Stimulated activated naive CD4-positive, alpha-beta T cell (primary cell): ENCODE results near the gene PELI1.
"Not testable (repeated sequence)": the region's sequence is repeated elsewhere in the genome, so short reads cannot be mapped to it uniquely, and the experiment has no call there.

Experiments
- DNase-seq, 6 experiments: peaks; one replicate each; lab custom pipeline; 2025; lab: John Stamatoyannopoulos, UW

PELI1 gene

DNA sequence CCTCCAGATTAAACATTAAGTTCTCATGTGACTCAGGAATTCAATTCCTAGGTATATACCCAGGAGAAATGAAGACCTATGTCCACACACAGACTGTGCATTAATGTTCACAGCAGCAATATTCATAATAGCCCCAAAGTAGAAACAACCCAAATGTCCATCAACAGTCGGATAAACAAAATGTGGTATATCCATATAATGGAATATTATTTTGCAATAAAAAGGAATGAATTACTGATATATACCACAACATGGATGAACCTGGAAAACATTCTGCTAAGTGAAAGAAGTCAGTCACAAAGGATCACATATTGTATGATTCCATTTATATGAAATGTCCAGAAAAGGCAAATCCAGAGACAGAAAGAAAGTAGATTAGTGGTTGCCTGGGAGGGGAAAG, 20.5 kb downstream of the PELI1 start:
- no peak for DNase-seq

DNA sequence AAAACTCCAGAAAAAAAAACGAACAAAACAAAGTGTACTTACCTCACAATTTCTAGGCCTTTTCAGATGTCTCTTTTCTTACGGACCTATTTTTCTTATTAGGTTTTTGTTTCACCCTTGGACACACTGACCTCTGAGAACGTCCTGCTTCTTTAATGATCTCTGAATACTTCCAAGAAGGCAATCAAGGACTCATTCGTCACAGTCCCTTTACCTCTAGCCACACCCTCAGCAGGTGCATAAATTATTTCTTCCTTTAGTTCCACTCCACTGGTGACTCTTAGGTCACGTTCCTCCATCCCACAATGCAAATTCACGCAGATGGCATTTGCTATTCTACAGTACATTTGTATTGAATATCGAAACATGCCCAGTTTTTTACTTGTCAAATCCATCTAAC, 21.9 kb downstream of the PELI1 start:
- no peak for DNase-seq

DNA sequence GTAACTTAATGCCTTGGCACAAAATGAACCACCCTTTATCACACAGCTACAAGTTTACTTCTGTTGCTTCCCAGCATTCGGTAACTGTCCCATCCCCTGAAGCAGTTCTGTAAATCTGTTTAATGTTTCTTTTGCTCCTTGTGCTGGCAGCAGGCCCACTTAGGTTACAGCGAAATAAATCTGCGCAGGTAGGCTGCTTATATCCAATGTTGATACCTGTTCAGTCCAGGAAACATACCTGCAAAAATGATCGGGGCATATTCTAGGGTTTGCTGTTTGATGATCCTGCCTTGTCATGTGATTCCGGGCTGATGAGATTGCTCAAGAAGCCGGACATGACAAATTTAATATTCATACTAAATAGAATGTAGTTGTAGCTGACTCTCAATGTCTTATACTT, 23.3 kb downstream of the PELI1 start:
- no peak for DNase-seq

DNA sequence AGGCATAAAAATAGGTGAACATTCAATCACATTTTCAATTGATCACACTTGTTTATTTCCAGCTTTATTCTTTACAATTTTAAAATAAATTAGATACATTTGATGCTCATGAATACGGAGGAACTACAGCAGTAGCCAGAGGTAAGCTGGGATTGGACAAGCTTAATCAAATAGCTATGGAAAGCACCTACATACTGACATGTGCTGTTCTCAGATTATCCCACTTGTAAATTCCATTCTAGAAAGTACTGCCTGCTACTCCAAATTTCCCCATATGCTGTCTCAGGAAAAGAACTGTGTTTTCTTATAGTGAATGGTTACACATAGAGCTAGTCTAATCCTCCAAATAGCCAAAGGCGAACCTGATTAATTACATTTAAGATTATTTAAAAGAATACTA, 24.2 kb downstream of the PELI1 start:
- no peak for DNase-seq

DNA sequence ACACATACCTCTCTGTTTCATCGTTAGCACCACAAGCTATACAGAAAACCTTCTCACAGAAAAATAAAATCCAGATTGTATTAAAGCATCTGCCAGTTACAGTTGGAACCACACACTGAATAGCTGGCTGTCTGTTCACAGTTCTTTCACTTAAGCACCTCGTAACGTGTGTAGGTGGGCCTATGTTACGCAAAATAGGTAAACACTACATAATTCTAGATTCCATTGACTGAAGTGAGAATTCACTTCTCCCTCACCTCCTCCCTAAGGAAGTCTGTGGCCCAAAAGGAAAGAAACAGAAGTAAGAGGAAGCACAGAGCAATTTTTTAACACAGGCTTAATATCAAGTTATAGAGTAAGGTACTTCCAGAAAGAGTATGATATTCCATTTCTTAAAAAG, 24.9 kb downstream of the PELI1 start:
- no peak for DNase-seq

DNA sequence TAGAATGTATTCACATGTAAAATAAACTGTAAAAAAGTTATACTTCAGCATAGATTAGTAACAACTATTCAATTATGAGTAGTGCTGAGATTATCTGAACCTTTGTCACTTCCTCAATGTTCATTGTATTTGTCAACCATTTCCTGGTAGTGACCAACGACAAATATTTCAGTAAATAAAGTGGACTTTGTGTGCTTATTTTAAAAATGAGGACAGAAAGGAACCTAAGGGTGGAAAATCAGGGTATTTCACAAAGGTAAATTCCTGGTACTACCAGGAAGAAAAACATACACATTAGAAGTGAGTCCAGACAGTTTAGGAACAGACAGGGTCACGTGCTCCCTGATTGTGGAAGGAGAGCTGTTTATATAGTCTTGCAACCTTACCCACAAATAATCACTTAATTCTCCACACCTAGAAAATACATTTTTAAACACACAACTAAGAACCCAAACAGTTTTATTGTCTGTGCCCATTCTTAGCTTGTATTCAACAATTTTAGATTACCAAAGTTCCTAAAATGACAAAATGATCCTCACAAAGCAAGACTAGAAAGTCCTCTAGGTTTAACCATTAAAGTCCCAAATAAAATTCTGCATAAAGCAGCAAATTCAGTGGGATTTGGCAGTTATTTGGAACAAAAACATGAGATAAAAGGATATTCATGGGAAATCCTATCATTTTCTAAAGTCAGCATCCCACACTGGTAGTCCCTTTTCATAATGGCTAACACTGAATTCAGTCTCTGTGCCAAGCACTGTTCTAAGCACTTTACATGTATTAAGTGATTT, 28.2 kb downstream of the PELI1 start:
- DNase-seq, result no peak

DNA sequence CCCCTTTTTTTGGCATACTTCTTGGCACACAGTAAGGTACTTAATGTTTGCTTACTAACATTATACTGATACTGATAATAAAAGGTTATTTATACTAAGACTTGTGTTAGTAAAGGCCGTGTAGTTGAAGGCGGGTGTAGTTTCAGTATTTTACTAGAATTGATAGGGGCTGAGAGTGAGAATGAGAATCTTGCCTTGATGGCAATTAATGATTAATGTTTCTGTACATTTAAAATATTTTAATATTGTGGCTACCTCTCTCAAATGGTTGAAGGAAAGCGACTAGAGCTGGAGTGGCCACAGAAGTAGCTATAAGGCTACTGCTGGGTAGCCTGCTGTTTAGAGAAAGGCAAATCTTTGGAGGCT, 29.3 kb downstream of the PELI1 start:
- no peak for DNase-seq

DNA sequence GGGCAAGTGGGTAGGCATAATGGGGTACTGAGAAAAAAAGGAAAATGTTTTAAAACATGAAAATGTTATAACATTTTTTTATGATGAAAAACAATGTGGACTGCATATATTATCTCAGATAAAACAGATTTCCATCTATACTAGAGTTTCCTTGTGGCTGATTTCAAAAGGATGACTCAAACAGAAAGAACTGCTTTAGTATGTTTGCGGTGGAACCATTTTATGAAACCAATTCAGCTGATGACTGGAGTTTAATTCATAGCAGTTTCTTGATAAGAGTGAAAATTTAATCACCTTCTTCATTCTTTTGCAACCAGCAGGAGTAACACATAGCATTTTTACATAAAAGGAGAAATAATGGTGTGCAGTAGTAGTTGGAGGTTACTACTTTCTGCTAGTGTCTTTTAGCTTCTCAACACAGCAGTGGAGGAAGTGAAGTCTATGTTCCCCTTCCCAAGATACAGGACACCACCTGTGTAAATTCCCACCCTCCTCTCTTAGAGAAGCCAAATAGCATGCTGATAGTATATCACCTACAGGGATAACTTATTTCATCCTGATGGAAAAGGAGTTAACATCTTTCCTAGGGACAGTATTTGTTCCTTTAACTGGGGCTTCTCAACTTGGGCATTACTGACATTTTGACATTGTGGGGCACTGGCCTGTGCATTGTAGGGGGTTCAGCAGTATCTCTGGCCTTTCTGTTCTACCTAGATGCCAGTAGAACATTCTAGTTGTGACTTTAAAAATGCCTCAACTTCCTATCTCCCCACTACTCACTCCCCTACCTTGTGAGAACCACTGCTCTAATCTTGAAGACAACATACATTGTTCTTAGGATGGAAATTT, 29.9 kb downstream of the PELI1 start:
- peak in 3 of 6 experiments; percentile 11 to 21 (median 19) for DNase-seq

DNA sequence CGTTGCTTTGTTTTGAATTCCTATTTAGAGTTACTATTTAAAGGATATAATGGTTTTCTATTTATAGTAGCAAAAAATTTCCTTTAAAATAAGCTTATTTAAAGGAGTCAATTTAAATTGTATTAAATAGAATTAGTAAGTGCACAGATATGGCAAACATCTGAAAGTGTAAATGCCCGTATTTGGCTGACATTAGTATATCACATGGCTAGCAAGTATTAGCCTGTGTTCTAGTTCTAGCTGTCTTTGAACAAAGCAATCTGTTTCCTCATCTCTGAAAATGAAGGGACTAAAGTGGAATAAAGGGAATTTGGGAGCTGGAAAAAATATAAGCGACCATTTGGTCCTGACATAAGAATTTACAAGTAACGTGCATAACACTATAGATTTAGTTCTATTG, 32.2 kb downstream of the PELI1 start:
- DNase-seq, result no peak

DNA sequence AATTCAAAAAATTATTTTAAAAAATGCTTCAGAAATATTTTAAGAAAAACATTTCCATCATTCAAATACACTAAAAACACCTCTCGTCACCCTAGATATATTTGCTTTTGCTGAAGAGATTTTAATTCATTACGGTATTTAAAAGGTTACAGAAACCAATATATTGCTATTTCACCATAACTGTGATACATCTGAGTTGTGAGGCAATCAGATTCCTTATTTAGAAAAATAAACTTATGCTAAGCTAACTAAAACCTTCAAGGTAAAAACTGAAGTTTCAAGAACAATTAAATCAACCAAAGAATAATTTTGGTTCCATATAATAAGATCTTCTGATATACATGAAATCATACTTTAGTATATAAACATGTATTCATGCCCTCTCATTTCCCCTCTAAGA, 32.8 kb downstream of the PELI1 start:
- no peak for DNase-seq

DNA sequence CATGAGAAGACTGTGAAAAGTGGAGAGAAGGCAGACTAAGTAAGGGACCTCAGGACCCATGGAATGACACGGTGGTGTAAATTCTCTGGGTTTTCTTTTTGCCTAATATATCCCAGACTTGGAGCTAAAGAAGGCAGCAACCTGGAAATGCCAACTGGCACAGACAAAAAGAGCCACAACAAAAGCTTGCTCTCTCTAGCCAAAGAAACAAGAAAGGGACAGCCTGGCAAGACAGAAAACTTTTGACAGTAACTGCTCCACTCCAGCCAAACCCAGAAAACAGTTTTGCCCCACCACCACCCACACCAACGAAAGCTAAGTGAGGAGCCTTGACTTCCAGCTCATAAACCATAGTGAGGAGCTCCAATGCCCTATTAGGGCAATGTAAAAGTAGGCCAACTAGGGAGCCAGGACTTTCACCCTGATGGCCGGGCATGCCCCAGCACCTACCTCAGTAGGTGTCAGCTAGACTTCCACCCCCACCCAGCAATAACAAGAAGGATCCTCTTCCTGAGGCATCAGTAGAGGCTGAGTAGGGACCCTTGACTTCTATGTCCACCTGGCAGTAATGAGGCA, 35.5 kb downstream of the PELI1 start:
- DNase-seq, result no peak

DNA sequence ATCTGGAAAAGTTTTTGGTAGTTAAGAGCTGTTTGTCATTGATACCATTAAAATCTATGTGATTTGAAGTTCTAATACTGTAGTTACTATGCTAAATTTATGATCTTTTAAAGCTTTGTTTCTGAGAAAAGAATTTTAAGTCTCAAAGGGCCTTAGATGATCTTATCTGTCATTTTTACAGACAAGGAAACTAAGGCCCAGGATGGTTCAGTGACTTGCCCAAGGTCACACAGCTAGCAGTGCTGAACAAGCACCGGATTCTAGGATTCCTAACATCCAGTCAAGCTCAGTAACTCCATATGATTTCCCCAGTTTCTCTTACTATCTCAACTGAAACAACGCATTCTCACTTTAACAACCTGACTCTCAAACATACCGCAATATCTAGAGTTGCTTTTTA, 37.7 kb downstream of the PELI1 start:
- no peak for DNase-seq

DNA sequence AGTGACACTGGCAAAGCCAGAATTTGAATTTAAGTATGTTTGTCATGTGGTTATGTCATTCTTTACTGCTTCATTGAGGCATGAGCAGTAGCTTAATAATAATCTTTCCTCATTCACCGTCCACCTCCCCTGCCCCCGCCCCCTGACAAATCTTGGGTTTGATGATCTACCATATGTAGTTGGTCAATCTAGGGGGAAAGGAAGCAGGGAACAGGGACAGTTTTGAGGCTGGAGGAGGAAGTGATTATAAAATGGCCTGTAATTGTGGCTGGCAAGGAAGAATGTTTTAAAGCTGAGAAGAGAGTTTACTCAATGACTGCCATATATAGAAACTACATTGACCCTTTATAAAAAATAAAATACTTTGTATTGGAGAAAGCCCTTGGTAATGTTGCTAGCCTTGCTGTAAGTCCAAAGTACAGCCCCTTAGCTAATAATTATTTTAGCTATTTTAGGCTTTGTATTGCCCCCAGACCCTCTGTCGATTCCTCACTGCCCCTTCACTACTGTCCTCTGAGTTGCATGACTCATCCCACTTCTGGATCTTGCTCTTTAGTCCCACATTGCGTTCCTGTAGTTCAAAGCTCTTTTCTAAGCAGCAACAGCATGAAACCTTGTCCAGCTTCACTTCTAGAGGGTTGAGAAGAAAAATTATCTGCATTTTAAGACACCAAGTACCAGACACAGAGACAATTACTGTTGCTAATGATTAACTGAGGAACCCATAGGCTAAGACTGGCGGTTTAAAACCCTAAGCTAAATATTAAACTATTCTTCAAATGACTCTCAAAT, 38.4 kb downstream of the PELI1 start:
- no peak for DNase-seq

DNA sequence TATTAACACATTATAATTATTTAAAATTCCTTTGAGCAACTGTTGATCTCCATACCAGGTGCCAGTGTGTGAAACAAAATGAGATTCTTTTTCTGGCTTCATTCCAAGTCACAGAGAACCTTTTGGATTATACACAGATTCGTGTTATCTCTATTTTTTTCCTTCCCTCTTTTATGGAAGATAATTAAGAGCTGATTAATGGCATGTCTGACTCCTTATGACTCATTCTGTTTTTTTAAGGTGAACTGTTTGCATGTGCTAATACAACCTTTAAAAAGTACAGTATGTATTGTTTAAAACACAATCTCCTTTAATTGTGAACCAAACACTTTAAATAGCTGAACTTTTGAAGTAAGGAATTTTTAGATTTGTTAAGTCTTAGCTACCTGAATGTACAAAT, 39.3 kb downstream of the PELI1 start:
- DNase-seq, result no peak

DNA sequence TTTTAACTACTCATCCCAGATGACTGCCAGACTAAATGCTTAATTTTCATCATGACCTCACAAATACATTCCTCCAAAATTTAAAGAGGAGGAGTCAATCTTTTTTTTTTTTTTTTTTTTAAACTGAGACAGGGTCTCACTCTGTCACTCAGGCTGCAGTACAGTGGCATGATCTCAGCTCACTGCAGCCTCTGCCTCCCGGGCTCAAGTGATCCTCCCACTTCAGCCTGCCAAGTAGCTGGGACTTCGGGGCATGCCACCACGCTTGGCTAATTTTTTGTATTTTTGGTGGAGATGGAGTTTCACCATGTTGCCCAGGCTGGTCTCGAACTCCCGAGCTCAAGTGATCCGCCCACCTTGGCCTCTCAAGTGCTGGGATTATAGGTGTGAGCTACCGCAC, 41.5 kb downstream of the PELI1 start:
- DNase-seq, result not testable (repeated sequence)

DNA sequence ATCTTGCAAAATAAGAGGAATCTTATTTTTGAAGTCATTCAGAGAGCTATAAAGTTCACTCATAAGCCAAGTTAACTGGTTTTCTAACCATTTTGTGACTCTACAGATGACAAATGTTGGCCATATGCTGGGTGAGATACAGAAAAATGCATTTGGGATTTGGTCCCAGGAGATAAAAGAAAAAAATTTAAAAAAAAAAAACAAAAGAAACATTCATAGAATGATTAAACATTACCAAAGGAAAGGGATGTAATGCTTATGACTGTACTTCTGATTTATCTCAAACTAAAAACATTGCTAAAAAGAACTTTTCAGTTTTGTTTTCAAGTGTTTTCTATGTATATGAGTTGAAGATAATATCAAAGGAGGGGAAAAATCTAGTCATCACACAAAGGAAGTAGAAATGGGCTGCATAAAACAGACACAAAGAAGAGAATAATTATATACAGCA, 43.1 kb downstream of the PELI1 start:
- DNase-seq, result peak in 3 of 6 experiments; percentile 23 to 57 (median 42)

DNA sequence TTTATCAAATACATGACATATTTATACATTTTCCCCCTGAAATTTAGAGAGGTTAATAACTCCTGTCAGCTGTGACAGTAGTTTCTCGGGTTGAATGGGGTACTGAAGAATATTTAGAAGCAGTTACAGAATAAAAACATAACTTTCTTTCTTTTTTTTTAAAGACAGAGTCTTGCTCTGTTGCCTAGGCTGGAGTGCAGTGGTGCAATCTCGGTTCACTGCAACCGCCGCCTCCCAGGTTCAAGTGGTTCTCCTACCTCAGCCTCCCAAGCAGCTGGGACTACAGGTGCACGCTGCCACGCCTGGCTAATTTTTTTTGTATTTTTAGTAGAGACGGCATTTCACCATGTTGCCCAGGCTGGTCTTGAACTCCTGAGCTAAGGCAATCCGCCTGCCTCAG, 43.6 kb downstream of the PELI1 start:
- DNase-seq, result not testable (repeated sequence)

DNA sequence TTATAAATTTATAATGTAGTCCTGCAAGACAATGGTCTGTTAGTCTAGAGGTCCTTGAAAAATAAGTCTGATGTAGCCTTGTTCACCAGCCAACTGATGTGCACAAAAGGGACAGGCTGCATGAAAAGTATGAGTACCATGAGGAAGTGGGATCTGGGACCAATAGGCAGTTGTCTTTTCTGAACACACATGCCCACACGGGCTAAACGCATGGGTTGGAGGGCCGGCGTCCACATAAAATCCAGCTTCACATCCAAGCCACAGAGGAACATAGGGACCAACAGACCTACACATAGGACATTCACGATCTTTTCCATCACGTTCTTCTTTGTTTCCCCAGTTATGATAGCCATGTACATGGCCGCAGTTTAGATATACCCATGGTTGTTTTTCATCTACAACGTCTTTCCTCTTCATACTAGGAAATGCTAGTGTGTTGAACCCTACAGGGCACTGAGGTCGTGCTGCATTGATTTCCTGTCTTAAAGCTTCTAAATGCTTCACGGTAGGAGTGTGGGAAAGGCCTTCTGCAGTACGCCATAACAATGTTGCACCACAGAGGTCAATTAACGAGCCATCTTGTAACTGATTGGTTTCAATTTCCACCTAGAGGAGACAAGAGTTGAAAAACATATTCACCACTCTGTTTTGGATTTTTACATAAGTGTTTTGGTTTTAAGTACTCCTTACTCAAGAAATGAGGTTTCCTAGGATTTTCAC, 49.4 kb downstream of the PELI1 start:
- DNase-seq, result no peak

DNA sequence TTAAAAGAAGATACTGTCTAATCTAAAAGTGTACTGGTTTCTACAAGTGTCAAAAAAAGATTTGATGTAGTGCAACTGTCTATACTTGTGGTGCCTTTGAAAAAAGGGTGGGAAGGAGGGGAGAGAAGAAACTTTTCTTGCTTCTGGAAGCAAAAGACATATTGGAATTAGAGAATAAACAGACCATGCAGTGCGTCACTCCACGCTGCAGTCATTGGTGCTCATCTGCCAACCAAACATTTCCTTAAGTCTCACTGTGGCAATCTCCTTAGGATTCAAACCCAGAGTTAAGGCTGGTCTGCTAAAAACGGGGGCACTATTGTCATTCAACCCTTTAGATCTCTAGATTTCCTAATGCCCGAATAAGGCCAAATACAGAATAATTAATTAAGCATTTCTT, 50.9 kb downstream of the PELI1 start:
- no peak for DNase-seq

DNA sequence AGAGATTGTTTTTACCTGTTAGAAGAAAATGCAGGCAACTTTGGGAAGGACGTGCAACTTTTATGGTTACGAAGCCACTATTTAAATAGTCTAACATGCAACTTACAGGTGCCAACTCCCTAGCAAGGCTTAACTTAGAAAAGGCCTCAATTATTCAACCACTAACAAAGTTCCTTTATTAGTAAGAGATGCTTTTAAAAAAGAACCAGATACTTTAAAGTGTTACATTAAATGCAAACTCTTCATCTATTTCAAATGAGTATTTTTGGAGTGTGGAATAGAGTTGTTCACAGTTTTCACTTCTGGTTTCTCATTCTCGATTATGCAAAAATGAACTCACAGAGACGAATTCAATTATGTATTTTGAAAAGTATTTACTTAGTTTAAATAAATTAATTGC, 51.7 kb downstream of the PELI1 start:
- DNase-seq, result no peak

DNA sequence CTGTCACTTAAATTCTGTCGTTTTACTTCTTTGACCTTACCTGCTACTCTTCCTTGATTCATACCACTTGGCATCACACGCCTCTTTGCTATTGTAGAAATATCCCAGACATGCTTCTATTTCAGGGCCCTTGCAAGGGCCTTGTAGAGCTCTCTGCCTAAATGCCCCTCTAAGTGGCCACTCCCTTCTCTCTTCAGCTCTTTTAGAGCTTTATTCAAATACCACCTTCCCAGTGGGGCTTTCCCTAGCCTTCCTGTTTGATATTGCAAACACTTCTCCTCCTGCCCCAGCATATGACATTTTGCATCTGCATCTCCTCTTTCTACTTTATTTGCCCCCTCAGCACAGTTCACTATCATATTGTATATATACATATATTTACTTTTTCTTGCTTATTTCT, 54.0 kb downstream of the PELI1 start:
- DNase-seq, result no peak
